Kidney (tissue), 14 donors: ENCODE results near the gene PTPRG. TPM values are rescaled to one million over a fixed set of nuclear protein-coding genes. Genes with fewer than 3 reads are reported as not detected.
A peak's percentile ranks its signal among the peaks of the same experiment; 100 is the strongest.

Experiments
- DNase-seq, 5 donors: peaks; one replicate each; pipeline ENCODE4 v3.0.0-alpha.2; 2013 to 2020
- FAIRE-seq: peaks from 2 replicates; lab custom pipeline; 2012; peaks lifted over from hg19 to GRCh38; lab: Jason Lieb, UNC
- H3K27ac ChIP-seq, 2 donors: one replicate each; pipeline ENCODE4 v1.7.0; 2013; ENCODE audit warnings: low read depth in 2 of 2, low read length in 2 of 2, inconsistent platforms in 1 of 2
- H3K27me3 ChIP-seq: one replicate; pipeline ENCODE4 v1.7.1; 2013; ENCODE audit warnings: low read length, inconsistent platforms; ENCODE audit not compliant: control insufficient read depth, insufficient read depth
- H3K36me3 ChIP-seq, 3 donors: one replicate each; pipeline versions ENCODE4 v1.7.0 to v1.7.1; 2013; ENCODE audit warnings: low read length in 3 of 3, control low read depth in 1 of 3, inconsistent platforms in 1 of 3; ENCODE audit not compliant: insufficient read depth in 3 of 3, control insufficient read depth in 2 of 3
- H3K4me1 ChIP-seq, 3 donors: one replicate each; pipeline versions ENCODE4 v1.7.0 to v1.7.1; 2013; ENCODE audit warnings: low read length in 3 of 3, inconsistent platforms in 1 of 3, low read depth in 1 of 3; ENCODE audit not compliant: control insufficient read depth in 2 of 3, insufficient read depth in 2 of 3
- H3K4me3 ChIP-seq, 3 donors: one replicate each; pipeline versions ENCODE4 v1.7.0 to v1.8.1; 2013; ENCODE audit warnings: low read length in 3 of 3, control low read depth in 1 of 3, inconsistent platforms in 1 of 3
- H3K9ac ChIP-seq, 3 donors: one replicate each; pipeline versions ENCODE4 v1.7.0 to v1.7.1; 2013; ENCODE audit warnings: low read length in 3 of 3, control low read depth in 1 of 3, inconsistent platforms in 1 of 3
- H3K9me3 ChIP-seq, 3 donors: one replicate each; pipeline versions ENCODE4 v1.7.0 to v1.7.1; 2013; ENCODE audit warnings: low read length in 3 of 3, control low read depth in 1 of 3, inconsistent platforms in 1 of 3; ENCODE audit not compliant: control insufficient read depth in 2 of 3, insufficient read depth in 1 of 3
- intact Hi-C: fragments of 100-400 bp; cut with DNase I; formaldehyde crosslinking; loops from one replicate; pipeline ENCODE4 v1.11.1; 2022
- polyA plus RNA-seq: library from polyadenylated mRNA; stranded (reverse); fragments of 350-450 nt; fragmentation: Illumina TruSeq; extraction: RNeasy Lipid Tissue Mini Kit (QIAGEN cat#74804); gene quantifications from one replicate; pipeline ENCODE4 v1.2.3, GENCODE V29; 2014; ENCODE audit warnings: low read depth, low replicate concordance; ENCODE audit not compliant: insufficient read depth
- total RNA-seq: library from RNA; stranded (reverse); fragmentation: NEBNext Ultra II Directional; extraction: Animal tissue kit (Norgen Biotek cat#: 25700); gene quantifications from one replicate; pipeline ENCODE4 v1.2.1, GENCODE V29; 2021
- TF ChIP-seq, protein P1 (sequence below): IDR thresholded peaks from 3 replicates; pipeline ENCODE4 v1.5.1; 2012; ENCODE audit warnings: mild to moderate bottlenecking, moderate library complexity, borderline replicate concordance; ENCODE audit not compliant: insufficient read depth; ENCODE audit errors: extremely low read depth
- donor health status: control.
- donor health status: control.
- donor health status: control.
- donor health status: control.
- donor health status: control.
- donor health status: DM: yes; HTN: yes; CAD: no.
- donor health status: Normal renal cell carcinoma (clear cell type).

Gene PTPRG
- total and polyA plus RNA-seq, 2 donors from 2014 or later: 9.2 to 154 TPM

DNA sequence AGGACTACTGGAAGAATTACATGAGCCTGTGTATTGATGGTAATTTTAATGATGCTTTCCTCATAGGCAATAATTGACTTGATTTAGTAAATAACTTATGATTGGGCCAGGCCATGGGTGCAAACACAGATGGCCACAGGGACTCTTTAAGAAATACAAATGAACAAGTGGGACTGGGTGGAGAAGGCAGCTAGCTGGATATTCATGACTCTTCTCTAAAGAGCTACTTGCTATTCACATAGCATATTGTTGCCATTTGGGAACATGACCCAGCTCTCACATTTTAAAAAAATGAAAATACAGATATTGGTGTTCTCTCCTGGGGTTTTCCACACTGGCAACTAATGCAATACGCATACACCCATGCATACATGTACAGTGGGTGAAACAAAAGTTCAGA lies 178.3 kb downstream of the PTPRG start:
- intact Hi-C loops: no loop called here
- no peak for FAIRE-seq
- Histone ChIP-seq H3K4me3 (no peak overlapping the region), H3K9ac (no peak overlapping the region), H3K9me3 (no peaks in the 10 kb centered on the region), H3K27ac (no peak overlapping the region), H3K4me1 (no peaks in the 10 kb centered on the region), H3K27me3 (no peaks in the 10 kb centered on the region), H3K36me3 (no peaks in the 10 kb centered on the region)
- TF ChIP-seq, protein P1, sequence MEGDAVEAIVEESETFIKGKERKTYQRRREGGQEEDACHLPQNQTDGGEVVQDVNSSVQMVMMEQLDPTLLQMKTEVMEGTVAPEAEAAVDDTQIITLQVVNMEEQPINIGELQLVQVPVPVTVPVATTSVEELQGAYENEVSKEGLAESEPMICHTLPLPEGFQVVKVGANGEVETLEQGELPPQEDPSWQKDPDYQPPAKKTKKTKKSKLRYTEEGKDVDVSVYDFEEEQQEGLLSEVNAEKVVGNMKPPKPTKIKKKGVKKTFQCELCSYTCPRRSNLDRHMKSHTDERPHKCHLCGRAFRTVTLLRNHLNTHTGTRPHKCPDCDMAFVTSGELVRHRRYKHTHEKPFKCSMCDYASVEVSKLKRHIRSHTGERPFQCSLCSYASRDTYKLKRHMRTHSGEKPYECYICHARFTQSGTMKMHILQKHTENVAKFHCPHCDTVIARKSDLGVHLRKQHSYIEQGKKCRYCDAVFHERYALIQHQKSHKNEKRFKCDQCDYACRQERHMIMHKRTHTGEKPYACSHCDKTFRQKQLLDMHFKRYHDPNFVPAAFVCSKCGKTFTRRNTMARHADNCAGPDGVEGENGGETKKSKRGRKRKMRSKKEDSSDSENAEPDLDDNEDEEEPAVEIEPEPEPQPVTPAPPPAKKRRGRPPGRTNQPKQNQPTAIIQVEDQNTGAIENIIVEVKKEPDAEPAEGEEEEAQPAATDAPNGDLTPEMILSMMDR: no peak
- DNase-seq: no peak

DNA sequence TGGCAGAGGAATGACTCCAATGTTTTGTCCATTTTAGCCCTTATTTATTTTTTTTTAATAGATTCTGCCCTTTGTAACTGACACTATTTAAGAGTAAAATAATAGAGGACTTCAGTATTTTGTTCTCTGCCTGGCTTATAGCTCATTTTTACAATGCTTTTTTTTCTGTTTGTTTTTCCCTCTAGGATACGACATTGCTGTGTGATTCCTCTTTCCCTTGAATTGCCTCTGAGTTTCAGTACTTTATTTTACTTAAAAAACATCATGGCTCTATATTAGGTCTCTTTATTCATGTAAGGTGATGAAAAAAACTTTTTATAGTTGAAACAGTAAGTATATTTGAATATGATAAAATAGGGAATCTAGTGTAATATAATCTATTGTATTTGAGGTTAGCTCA lies 179.1 kb downstream of the PTPRG start:
- DNase-seq (no peak), FAIRE-seq (peak; percentile 17)
- H3K4me1 ChIP-seq: no peaks in the 10 kb centered on the region
- no peak overlapping the region for H3K9ac ChIP-seq
- no peak overlapping the region for H3K4me3 ChIP-seq
- intact Hi-C loops: no loop called here
- no peaks in the 10 kb centered on the region for H3K27me3 ChIP-seq
- H3K36me3 ChIP-seq: no peaks in the 10 kb centered on the region
- H3K9me3 ChIP-seq: no peaks in the 10 kb centered on the region
- TF ChIP-seq, protein P1: no peak
- H3K27ac ChIP-seq: no peak overlapping the region

DNA sequence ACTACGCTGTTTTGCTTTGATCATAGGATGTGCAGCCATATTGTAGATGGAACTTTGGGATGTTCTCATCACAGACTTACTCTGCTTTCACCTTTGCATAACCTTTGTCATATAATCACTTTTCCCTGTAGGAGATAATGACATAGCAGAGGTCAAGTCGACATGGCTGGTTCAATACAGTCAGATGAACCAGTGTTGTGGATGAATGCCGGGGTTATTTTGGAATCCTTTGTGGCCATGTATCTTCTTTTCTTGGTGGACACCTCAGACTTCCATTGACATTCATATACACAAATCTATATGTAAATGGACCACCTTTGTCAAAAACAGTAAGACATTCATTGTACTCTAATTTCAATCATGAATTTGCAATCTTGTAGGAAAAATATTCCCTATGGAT lies 180.2 kb downstream of the PTPRG start:
- FAIRE-seq: no peak
- H3K4me3 ChIP-seq: no peak overlapping the region
- TF ChIP-seq, protein P1: no peak
- no peaks in the 10 kb centered on the region for H3K27me3 ChIP-seq
- H3K27ac ChIP-seq: no peak overlapping the region
- no peak overlapping the region for H3K9ac ChIP-seq
- no peaks in the 10 kb centered on the region for H3K9me3 ChIP-seq
- no peaks in the 10 kb centered on the region for H3K4me1 ChIP-seq
- intact Hi-C loops: no loop called here
- no peaks in the 10 kb centered on the region for H3K36me3 ChIP-seq
- DNase-seq: no peak

DNA sequence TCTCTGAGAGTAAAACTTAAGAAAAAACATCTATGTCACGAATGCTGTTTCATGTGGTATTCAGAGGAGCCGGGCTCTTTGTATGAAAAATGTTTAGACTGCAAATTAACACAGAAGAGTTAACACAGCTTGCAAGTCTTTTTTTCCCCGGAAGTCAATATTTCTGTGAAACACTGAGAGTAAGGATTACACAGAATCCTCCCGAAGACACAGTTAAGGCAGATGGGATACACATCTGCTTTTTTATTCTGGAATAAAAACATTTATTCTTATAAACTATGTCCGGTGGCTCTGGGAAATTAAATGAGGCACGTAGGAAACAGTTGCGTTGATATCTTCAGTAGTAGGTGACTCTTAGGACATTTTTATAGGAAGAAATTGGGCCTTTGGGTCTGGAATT lies 180.6 kb downstream of the PTPRG start:
- Histone ChIP-seq H3K27me3 (no peaks in the 10 kb centered on the region), H3K4me1 (no peaks in the 10 kb centered on the region), H3K9me3 (no peaks in the 10 kb centered on the region), H3K36me3 (no peaks in the 10 kb centered on the region), H3K27ac (no peak overlapping the region), H3K9ac (no peak overlapping the region), H3K4me3 (no peak overlapping the region)
- intact Hi-C loops: no loop called here
- TF ChIP-seq, protein P1: no peak
- FAIRE-seq: no peak
- DNase-seq: no peak
